ENCODE measurements around the gene CADM4. TPM values are rescaled to one million over a fixed set of nuclear protein-coding genes. Genes with fewer than 3 reads are reported as not detected.

CADM4 gene
- total and polyA plus RNA-seq, 10 of the 15 experiments (the other 5 are each of a cell fraction or from before 2014, with no cell fraction given) = 0.04 to 0.12 (median 0.08) TPM; not detected in 5

- TF ChIP-seq, protein P1, sequence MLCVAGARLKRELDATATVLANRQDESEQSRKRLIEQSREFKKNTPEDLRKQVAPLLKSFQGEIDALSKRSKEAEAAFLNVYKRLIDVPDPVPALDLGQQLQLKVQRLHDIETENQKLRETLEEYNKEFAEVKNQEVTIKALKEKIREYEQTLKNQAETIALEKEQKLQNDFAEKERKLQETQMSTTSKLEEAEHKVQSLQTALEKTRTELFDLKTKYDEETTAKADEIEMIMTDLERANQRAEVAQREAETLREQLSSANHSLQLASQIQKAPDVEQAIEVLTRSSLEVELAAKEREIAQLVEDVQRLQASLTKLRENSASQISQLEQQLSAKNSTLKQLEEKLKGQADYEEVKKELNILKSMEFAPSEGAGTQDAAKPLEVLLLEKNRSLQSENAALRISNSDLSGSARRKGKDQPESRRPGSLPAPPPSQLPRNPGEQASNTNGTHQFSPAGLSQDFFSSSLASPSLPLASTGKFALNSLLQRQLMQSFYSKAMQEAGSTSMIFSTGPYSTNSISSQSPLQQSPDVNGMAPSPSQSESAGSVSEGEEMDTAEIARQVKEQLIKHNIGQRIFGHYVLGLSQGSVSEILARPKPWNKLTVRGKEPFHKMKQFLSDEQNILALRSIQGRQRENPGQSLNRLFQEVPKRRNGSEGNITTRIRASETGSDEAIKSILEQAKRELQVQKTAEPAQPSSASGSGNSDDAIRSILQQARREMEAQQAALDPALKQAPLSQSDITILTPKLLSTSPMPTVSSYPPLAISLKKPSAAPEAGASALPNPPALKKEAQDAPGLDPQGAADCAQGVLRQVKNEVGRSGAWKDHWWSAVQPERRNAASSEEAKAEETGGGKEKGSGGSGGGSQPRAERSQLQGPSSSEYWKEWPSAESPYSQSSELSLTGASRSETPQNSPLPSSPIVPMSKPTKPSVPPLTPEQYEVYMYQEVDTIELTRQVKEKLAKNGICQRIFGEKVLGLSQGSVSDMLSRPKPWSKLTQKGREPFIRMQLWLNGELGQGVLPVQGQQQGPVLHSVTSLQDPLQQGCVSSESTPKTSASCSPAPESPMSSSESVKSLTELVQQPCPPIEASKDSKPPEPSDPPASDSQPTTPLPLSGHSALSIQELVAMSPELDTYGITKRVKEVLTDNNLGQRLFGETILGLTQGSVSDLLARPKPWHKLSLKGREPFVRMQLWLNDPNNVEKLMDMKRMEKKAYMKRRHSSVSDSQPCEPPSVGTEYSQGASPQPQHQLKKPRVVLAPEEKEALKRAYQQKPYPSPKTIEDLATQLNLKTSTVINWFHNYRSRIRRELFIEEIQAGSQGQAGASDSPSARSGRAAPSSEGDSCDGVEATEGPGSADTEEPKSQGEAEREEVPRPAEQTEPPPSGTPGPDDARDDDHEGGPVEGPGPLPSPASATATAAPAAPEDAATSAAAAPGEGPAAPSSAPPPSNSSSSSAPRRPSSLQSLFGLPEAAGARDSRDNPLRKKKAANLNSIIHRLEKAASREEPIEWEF (IDR thresholded peaks at IDR 0.05; ENCODE audit: insufficient replicate concordance, low read depth, low read length) = no peak
- TF ChIP-seq RAD51 (IDR thresholded peaks at IDR 0.05) = no peak
Measured at GRCh38 chr19:43581467-43581866, 58.2 kb downstream of the CADM4 start (continued).

GRCh38 chr19:43578787-43579186 lies 60.9 kb downstream of the CADM4 start:
- intact Hi-C loops (cut with micrococcal nuclease; ENCODE audit: unreplicated experiment) = no loop called here
- 24% methylated on average over 3 of the region's 3 CpGs for WGBS (ENCODE audit: insufficient coverage, insufficient replicate concordance, low lambda C conversion rate, missing lambda C conversion rate)

More at GRCh38 chr19:43578787-43579186, 60.9 kb downstream of the CADM4 start:
- no peak overlapping the region for H3K4me3 ChIP-seq
- DNase-seq (ENCODE audit: low read depth, low spot score) = no peak
- SMC1A ChIA-PET (ENCODE audit: uncharacterized antibody, unreplicated experiment) = no interaction called here
- no peaks in the 10 kb centered on the region for H4K20me1 ChIP-seq (ENCODE audit: control insufficient read depth, insufficient read depth)
- no TSS peak for BruUV-seq (replicated peaks)
- no peak overlapping the region for H2AFZ ChIP-seq (ENCODE audit: control insufficient read depth, low read depth, low read length)
- no peak for FAIRE-seq
- H3K27ac ChIP-seq (ENCODE audit: control insufficient read depth, insufficient read depth) = no peak overlapping the region
- RAD21 ChIA-PET (ENCODE audit: unreplicated experiment) = no interaction called here
- CTCF ChIA-PET = interaction anchor here (0.9 to 1.0 kb wide), 2 partner anchors 8 to 24 kb away, joined by 3 read pairs; no protein-coding TSS in a partner anchor
- H3K4me1 ChIP-seq (ENCODE audit: control insufficient read depth, insufficient read depth, low read length) = peaks cover 10% of the 10 kb centered on the region
- no peak for TF ChIP-seq ZNF274 (IDR thresholded peaks at IDR 0.05; ENCODE audit: insufficient read depth, insufficient read length)
- TF ChIP-seq SREBF2 (IDR thresholded peaks at IDR 0.05; ENCODE audit: low read length) = no peak
- no peak for TF ChIP-seq EZH2 (IDR thresholded peaks at IDR 0.05; ENCODE audit: borderline replicate concordance, control insufficient read depth, low read depth, low read length)
- TF ChIP-seq KAT2A (conservative IDR thresholded peaks at IDR 0.05; ENCODE audit: control insufficient read depth, low read depth, low read length) = no peak
- TF ChIP-seq, protein P2, sequence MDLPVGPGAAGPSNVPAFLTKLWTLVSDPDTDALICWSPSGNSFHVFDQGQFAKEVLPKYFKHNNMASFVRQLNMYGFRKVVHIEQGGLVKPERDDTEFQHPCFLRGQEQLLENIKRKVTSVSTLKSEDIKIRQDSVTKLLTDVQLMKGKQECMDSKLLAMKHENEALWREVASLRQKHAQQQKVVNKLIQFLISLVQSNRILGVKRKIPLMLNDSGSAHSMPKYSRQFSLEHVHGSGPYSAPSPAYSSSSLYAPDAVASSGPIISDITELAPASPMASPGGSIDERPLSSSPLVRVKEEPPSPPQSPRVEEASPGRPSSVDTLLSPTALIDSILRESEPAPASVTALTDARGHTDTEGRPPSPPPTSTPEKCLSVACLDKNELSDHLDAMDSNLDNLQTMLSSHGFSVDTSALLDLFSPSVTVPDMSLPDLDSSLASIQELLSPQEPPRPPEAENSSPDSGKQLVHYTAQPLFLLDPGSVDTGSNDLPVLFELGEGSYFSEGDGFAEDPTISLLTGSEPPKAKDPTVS (IDR thresholded peaks at IDR 0.05; ENCODE audit: low read depth, low read length) = no peak
- TF ChIP-seq BACH1 (IDR thresholded peaks at IDR 0.05; ENCODE audit: borderline replicate concordance) = no peak
- H3K9me3 ChIP-seq (replicated peaks; ENCODE audit: control insufficient read depth, insufficient read depth, low read length) = no peaks in the 10 kb centered on the region
- H3K9ac ChIP-seq (ENCODE audit: control insufficient read depth, insufficient read depth, low read length) = no peak overlapping the region
- H3K4me2 ChIP-seq (ENCODE audit: control insufficient read depth, insufficient read depth) = no peak overlapping the region
- H3K79me2 ChIP-seq (ENCODE audit: control insufficient read depth, insufficient read depth, low read length) = peaks cover 9% of the 10 kb centered on the region
- H3K27me3 ChIP-seq (replicated peaks in 1 of 2; ENCODE audit: control insufficient read depth in 2 of 2, insufficient read depth in 2 of 2, low read length in 1 of 2) = no peaks in the 10 kb centered on the region
- ATAC-seq = no peak
- in situ Hi-C loops (cut with MboI) = no loop called here
- H3K36me3 ChIP-seq (ENCODE audit: control insufficient read depth in 2 of 2, insufficient read depth in 2 of 2, low read length in 1 of 2) = no peaks in the 10 kb centered on the region
- POLR2A ChIA-PET = no interaction called here
